Loucy (cell line): Measurements from ENCODE around the gene ADIPOR2.
"Not testable (repeated sequence)": the region's sequence is repeated elsewhere in the genome, so short reads cannot be mapped to it uniquely, and the experiment has no call there.

Source experiments
- H2AFZ ChIP-seq: fragments of 200-600 bp; sonication (generic); 2 replicates; pipeline ENCODE4 v1.6.0; 2016; ENCODE audit warnings: antibody characterized with exemption, mild to moderate bottlenecking, low read length, moderate library complexity
- H3F3A ChIP-seq: fragments of 200-600 bp; 2 replicates; pipeline ENCODE4 v1.6.0; 2016; ENCODE audit warnings: antibody characterized with exemption, low read depth, mild to moderate bottlenecking
- H3K27me3 ChIP-seq: fragments of 200-600 bp; sonication (generic); 2 replicates; pipeline ENCODE4 v1.6.1; 2014; ENCODE audit warnings: low read length, mild to moderate bottlenecking; ENCODE audit not compliant: insufficient read depth, poor library complexity, severe bottlenecking
- H3K36me3 ChIP-seq: fragments of 200-600 bp; sonication (generic); 2 replicates; pipeline ENCODE4 v1.6.1; 2016; ENCODE audit warnings: low read length; ENCODE audit not compliant: insufficient read depth
- H3K4me1 ChIP-seq: fragments of 200-600 bp; sonication (generic); 2 replicates; pipeline ENCODE4 v1.5.1; 2014; ENCODE audit warnings: low read length, mild to moderate bottlenecking; ENCODE audit not compliant: insufficient read depth, poor library complexity, severe bottlenecking
- H3K4me2 ChIP-seq: fragments of 200-600 bp; sonication (generic); 2 replicates; pipeline ENCODE4 v1.6.0; 2014; ENCODE audit warnings: antibody characterized with exemption, low read length, low read depth, mild to moderate bottlenecking; ENCODE audit not compliant: poor library complexity, severe bottlenecking
- H3K4me3 ChIP-seq: fragments of 200-600 bp; sonication (generic); 2 replicates; pipeline ENCODE4 v1.5.1; 2014; ENCODE audit warnings: low read length, mild to moderate bottlenecking, mixed read lengths; ENCODE audit not compliant: poor library complexity, severe bottlenecking
- H3K79me2 ChIP-seq: fragments of 200-600 bp; sonication (generic); 2 replicates; pipeline ENCODE4 v1.6.1; 2014; ENCODE audit warnings: low read length; ENCODE audit not compliant: insufficient read depth
- H3K9ac ChIP-seq: fragments of 200-600 bp; sonication (generic); 2 replicates; pipeline ENCODE4 v1.6.0; 2014; ENCODE audit warnings: mild to moderate bottlenecking, low read depth, low read length, moderate library complexity; ENCODE audit not compliant: poor library complexity, severe bottlenecking
- H3K9me2 ChIP-seq: fragments of 200-600 bp; sonication (generic); replicated peaks from 2 replicates; pipeline ENCODE4 v1.6.1; 2016; ENCODE audit warnings: low read depth, low read length, mixed read lengths
- H3K9me3 ChIP-seq: fragments of 200-600 bp; sonication (generic); 2 replicates; pipeline ENCODE4 v1.6.1; 2014; ENCODE audit warnings: mild to moderate bottlenecking, antibody characterized with exemption, low read length, low read depth; ENCODE audit not compliant: insufficient read depth
- H4K20me1 ChIP-seq: fragments of 200-600 bp; sonication (generic); 2 replicates; pipeline ENCODE4 v1.6.0; 2014; ENCODE audit warnings: antibody characterized with exemption, low read length, mild to moderate bottlenecking; ENCODE audit not compliant: insufficient read depth, poor library complexity, severe bottlenecking
- CTCF ChIP-seq: fragments of 200-600 bp; sonication (generic); conservative IDR thresholded peaks from 2 replicates; pipeline ENCODE4 v1.5.1; 2014; ENCODE audit warnings: mild to moderate bottlenecking, antibody characterized with exemption, low read length
- EZH2phosphoT487 ChIP-seq: fragments of 200-600 bp; IDR thresholded peaks from 2 replicates; pipeline ENCODE4 v1.6.1; 2018; ENCODE audit warnings: antibody characterized with exemption, mild to moderate bottlenecking, moderate library complexity, borderline replicate concordance

Gene ADIPOR2

GRCh38 chr12:1815814-1816729 is 125.2 kb downstream of the ADIPOR2 start:
- no peak overlapping the region for H3K4me2 ChIP-seq
- no peak overlapping the region for H2AFZ ChIP-seq
- H3K4me3 ChIP-seq = no peak overlapping the region
- H3K9me3 ChIP-seq = no peaks in the 10 kb centered on the region
- no peak for TF ChIP-seq CTCF
- no peak for TF ChIP-seq EZH2phosphoT487
- H3K9me2 ChIP-seq = no peaks in the 10 kb centered on the region
- no peaks in the 10 kb centered on the region for H3F3A ChIP-seq
- H3K4me1 ChIP-seq = peaks cover 2% of the 10 kb centered on the region
- no peaks in the 10 kb centered on the region for H3K36me3 ChIP-seq
- H3K27me3 ChIP-seq = no peaks in the 10 kb centered on the region
- peaks cover 3% of the 10 kb centered on the region; the same call in 1 of the 2 replicates for H3K79me2 ChIP-seq
- H3K9ac ChIP-seq = no peak overlapping the region
- no peaks in the 10 kb centered on the region for H4K20me1 ChIP-seq

- Histone ChIP-seq H3K9ac (no peak overlapping the region), H3K9me3 (no peaks in the 10 kb centered on the region), H3F3A (no peaks in the 10 kb centered on the region), H2AFZ (no peak overlapping the region), H3K4me3 (no peak overlapping the region), H3K4me2 (no peak overlapping the region), H3K4me1 (no peaks in the 10 kb centered on the region), H3K79me2 (no peaks in the 10 kb centered on the region), H3K36me3 (no peaks in the 10 kb centered on the region), H4K20me1 (no peaks in the 10 kb centered on the region), H3K9me2 (no peaks in the 10 kb centered on the region), H3K27me3 (no peaks in the 10 kb centered on the region)
- TF ChIP-seq EZH2phosphoT487 (no peak), CTCF (no peak)
Observed at GRCh38 chr12:1816730-1817348, 126.0 kb downstream of the ADIPOR2 start.

- not testable (repeated sequence) for H3K36me3 ChIP-seq, H3K79me2 ChIP-seq, H3K9me2 ChIP-seq, H3K9ac ChIP-seq, H3F3A ChIP-seq, H2AFZ ChIP-seq, H3K9me3 ChIP-seq, H3K27me3 ChIP-seq, H3K4me3 ChIP-seq, H4K20me1 ChIP-seq, H3K4me2 ChIP-seq, H3K4me1 ChIP-seq
Observed at GRCh38 chr12:1817928-1818327, 127.1 kb downstream of the ADIPOR2 start.
